Measurements from ENCODE around the gene GRK4.
"Not testable (repeated sequence)": the region's sequence is repeated elsewhere in the genome, so short reads cannot be mapped to it uniquely, and the experiment has no call there.

GRK4 gene

DNA sequence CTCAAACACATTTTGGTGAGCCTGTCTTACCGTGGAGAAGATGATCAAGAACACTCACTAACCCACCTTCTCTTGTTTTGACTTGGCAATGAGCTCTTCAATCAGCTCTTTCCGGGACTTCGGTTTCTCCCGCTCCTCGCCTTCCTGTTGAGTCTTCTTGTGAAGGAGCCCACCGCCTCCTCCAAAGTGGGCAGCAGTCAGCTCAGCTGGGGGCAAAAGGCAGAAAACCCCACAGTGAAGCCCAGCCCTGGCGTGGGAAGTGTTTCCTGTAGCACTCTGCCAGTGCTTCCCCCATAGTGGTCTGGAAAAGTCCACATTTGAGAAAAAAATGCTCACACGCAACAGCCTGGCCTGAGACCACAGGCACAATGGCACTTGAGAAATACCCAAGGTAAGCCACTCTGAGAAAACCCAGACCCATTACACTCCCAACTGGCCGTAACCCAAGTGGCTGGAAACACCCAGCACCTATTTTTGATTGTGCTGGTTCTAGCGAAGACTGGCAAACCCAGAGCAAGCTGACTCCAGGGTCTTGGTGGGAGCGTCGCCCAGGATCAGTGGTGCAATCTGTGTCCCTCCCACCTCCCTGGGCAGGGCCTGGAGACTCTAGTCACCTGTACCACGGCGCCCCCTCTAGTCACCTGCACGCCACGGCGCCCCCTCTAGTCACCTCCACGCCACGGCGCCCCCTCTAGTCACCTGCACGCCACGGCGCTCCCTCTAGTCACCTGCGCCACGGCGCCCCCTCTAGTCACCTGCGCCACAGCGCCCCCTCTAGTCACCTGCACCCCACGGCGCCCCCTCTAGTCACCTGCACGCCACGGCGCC, 8.8 kb upstream of the GRK4 start:
- peaks cover 75% of the 10 kb centered on the region for H3K4me1 Mint-ChIP-seq (ENCODE audit: low read depth)
- H3K36me3 Mint-ChIP-seq (ENCODE audit: low read depth), result peaks cover 95% of the 10 kb centered on the region
- peak overlapping the region; percentile 75 for H3K4me3 Mint-ChIP-seq
- no peaks in the 10 kb centered on the region for H3K27me3 Mint-ChIP-seq
- peak; percentile 81 for DNase-seq
- peak overlapping the region; percentile 96 for H3K27ac Mint-ChIP-seq
- no peaks in the 10 kb centered on the region for H3K9me3 Mint-ChIP-seq

GRCh38 chr4:2955186-2956044, 8.0 kb upstream of the GRK4 start:
- DNase-seq, result peak; percentile 25
- peak overlapping the region; percentile 83 for H3K27ac Mint-ChIP-seq
- peaks cover 95% of the 10 kb centered on the region for H3K36me3 Mint-ChIP-seq (ENCODE audit: low read depth)
- H3K4me1 Mint-ChIP-seq (ENCODE audit: low read depth), result peaks cover 83% of the 10 kb centered on the region
- H3K4me3 Mint-ChIP-seq, H3K27me3 Mint-ChIP-seq, H3K9me3 Mint-ChIP-seq: not testable (repeated sequence)

- Mint-ChIP-seq H3K4me1 (ENCODE audit: low read depth) (peaks cover 72% of the 10 kb centered on the region), H3K36me3 (ENCODE audit: low read depth) (peaks cover 85% of the 10 kb centered on the region), H3K27me3 (no peaks in the 10 kb centered on the region), H3K4me3 (no peak overlapping the region), H3K27ac (peak overlapping the region; percentile 47), H3K9me3 (no peaks in the 10 kb centered on the region)
- DNase-seq, result no peak
These were observed 4.9 kb upstream of the GRK4 start for GRCh38 chr4:2958446-2958845.

DNA sequence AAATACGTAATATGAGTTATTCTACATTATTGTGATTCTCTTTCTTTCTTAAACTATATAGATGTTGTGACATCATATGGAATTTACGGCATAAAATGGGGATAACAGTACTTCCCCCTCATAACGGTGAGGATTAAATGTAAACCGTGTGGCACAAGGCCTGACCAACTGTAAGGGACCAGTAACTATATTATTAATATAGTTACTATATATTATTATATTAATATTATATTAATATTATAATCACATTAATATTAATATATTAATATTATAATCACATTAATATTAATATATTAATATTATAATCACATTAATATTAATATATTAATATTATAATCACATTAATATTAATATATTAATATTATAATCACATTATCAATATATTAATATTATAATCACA, 2.9 kb upstream of the GRK4 start:
- not testable (repeated sequence) for H3K9me3 Mint-ChIP-seq, DNase-seq, H3K27me3 Mint-ChIP-seq
- peak overlapping the region; percentile 68 for H3K27ac Mint-ChIP-seq
- H3K36me3 Mint-ChIP-seq (ENCODE audit: low read depth), result peaks cover 68% of the 10 kb centered on the region
- H3K4me1 Mint-ChIP-seq (ENCODE audit: low read depth), result peaks cover 66% of the 10 kb centered on the region
- H3K4me3 Mint-ChIP-seq, result peak overlapping the region; percentile 40

GRCh38 chr4:2961421-2961810, 2.0 kb upstream of the GRK4 start:
- Mint-ChIP-seq H3K4me3 (peak overlapping the region; percentile 81), H3K27me3 (no peaks in the 10 kb centered on the region), H3K4me1 (ENCODE audit: low read depth) (peaks cover 57% of the 10 kb centered on the region), H3K27ac (peak overlapping the region; percentile 85), H3K9me3 (no peaks in the 10 kb centered on the region), H3K36me3 (ENCODE audit: low read depth) (peaks cover 58% of the 10 kb centered on the region)
- peak; percentile 52 for DNase-seq

- Mint-ChIP-seq H3K4me1 (ENCODE audit: low read depth) (peaks cover 52% of the 10 kb centered on the region), H3K27ac (peak overlapping the region; percentile 85), H3K36me3 (ENCODE audit: low read depth) (peaks cover 53% of the 10 kb centered on the region), H3K27me3 (no peaks in the 10 kb centered on the region), H3K4me3 (peak overlapping the region; percentile 81), H3K9me3 (no peaks in the 10 kb centered on the region)
- peak; percentile 73 for DNase-seq
These were observed 1.4 kb upstream of the GRK4 start for GRCh38 chr4:2961811-2962441.

DNA sequence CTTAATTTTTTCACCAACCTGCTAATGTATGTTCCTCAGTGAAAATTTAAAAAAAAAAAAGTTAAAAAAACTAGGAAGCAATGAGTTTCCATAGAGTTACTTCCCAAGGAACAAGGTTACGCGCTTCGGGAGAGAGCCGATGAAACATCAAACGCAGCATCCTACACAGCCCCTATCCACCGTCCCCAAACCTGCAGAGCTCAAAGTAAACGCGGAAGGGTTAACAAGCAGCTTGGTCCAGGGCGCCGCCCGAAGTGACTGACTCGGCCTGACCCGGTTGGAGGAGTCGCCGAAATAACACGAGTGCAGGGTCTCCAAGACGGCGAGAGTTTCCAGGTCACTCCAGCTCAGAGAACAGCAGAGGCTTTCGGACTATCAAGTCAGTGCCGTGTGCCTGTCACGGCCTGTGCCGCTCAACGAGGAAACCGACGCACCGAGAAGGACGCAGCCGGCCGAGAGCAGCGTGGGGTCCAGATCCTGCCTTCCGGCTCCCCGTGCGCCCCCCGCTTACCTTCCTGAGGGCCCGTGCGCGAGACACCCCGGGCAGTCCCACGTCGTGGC, 677 bp upstream of the GRK4 start:
- Mint-ChIP-seq H3K4me3 (peak overlapping the region; percentile 81), H3K9me3 (no peaks in the 10 kb centered on the region), H3K4me1 (ENCODE audit: low read depth) (peaks cover 44% of the 10 kb centered on the region), H3K27ac (peak overlapping the region; percentile 85), H3K36me3 (ENCODE audit: low read depth) (peaks cover 46% of the 10 kb centered on the region), H3K27me3 (no peaks in the 10 kb centered on the region)
- DNase-seq, result no peak

DNA sequence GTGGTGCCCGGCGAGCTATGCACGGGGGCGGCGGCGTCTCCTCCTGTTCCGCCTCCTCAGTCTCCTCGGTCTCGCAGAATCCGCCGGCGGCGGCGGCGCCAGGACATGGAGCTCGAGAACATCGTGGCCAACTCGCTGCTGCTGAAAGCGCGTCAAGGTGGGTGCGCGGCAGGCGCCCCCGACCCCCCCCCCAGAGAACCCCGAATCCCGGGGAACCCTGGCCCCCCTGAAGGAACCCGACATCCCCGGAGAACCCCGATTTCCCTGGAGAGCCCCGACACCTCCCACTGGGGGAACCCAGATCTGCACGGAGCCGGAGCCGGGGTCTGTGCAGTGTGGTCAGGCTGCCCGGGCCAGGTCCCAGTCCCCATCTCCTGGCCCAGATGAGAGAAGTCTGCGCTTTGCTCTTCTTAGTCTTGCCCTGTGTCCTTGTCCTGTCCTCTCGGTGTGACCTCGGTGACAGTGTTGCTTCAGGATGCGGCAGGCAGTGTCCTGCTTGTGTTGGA, 648 bp downstream of the GRK4 start:
- Mint-ChIP-seq H3K27ac (peak overlapping the region; percentile 83), H3K4me3 (peak overlapping the region; percentile 81), H3K4me1 (ENCODE audit: low read depth) (peaks cover 31% of the 10 kb centered on the region), H3K36me3 (ENCODE audit: low read depth) (peaks cover 32% of the 10 kb centered on the region), H3K9me3 (no peaks in the 10 kb centered on the region), H3K27me3 (no peaks in the 10 kb centered on the region)
- no peak for DNase-seq

- DNase-seq, result no peak
- Mint-ChIP-seq H3K36me3 (ENCODE audit: low read depth) (peaks cover 26% of the 10 kb centered on the region), H3K27ac (peak overlapping the region; percentile 83), H3K9me3 (no peaks in the 10 kb centered on the region), H3K4me1 (ENCODE audit: low read depth) (peaks cover 24% of the 10 kb centered on the region), H3K27me3 (no peaks in the 10 kb centered on the region), H3K4me3 (peak overlapping the region; percentile 81)
These were observed 1.4 kb downstream of the GRK4 start for GRCh38 chr4:2964706-2965258.

GRCh38 chr4:2965262-2965661, 1.9 kb downstream of the GRK4 start:
- H3K27me3 Mint-ChIP-seq, result no peaks in the 10 kb centered on the region
- peaks cover 21% of the 10 kb centered on the region for H3K36me3 Mint-ChIP-seq (ENCODE audit: low read depth)
- peaks cover 20% of the 10 kb centered on the region for H3K4me1 Mint-ChIP-seq (ENCODE audit: low read depth)
- H3K4me3 Mint-ChIP-seq, result peak overlapping the region; percentile 81
- no peaks in the 10 kb centered on the region for H3K9me3 Mint-ChIP-seq
- H3K27ac Mint-ChIP-seq, result no peak overlapping the region
- no peak for DNase-seq

DNA sequence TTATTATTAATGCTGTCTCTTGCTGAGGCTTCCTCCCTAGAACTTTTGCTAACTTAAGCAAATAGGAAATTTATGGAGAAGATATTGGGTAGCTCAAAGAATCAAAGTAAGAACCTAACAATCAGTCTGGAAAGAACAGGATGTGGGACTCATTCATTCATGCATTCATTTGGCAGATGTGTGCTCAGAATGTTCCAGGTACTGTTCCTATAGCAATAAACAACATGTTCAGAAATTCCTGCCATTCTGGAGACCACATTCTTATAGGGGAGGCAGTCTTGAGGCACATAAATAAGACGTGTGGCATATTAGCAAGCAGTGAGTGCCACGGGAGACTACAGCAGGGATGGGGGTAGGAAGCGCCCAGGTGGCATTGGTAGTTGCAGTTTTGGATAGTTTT, 5.0 kb downstream of the GRK4 start:
- Mint-ChIP-seq H3K4me1 (ENCODE audit: low read depth) (peaks cover 10% of the 10 kb centered on the region), H3K4me3 (no peak overlapping the region), H3K27ac (no peak overlapping the region)

DNA sequence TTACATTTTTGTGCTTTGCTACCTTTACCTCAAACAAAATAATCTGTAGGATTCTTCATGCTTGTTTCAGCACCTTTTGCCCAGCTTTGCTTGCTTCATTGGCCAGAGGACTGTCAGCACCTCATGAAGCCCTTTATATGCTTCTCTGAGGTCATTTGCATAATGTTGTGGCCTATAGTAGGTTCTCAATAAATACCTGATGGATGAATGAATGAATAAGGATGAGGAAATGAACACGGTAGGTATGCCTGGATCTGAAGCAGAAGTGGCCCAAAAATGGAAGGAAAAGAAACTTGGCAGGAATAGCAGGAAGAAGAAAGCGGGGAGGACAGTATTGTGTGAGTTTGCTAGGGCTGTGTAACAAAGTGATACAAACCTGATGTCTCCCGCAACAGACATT, 7.9 kb downstream of the GRK4 start:
- H3K27me3 Mint-ChIP-seq, result no peaks in the 10 kb centered on the region
- no peaks in the 10 kb centered on the region for H3K9me3 Mint-ChIP-seq
- no peak for DNase-seq
- no peaks in the 10 kb centered on the region for H3K4me1 Mint-ChIP-seq (ENCODE audit: low read depth)
- H3K27ac Mint-ChIP-seq, result no peak overlapping the region
- no peaks in the 10 kb centered on the region for H3K36me3 Mint-ChIP-seq (ENCODE audit: low read depth)
- no peak overlapping the region for H3K4me3 Mint-ChIP-seq

More for the DNA sequence above, 5.0 kb downstream of the GRK4 start:
- Mint-ChIP-seq H3K9me3 (no peaks in the 10 kb centered on the region), H3K27me3 (no peaks in the 10 kb centered on the region), H3K36me3 (ENCODE audit: low read depth) (no peaks in the 10 kb centered on the region)
- no peak for DNase-seq

- Mint-ChIP-seq H3K4me3 (no peak overlapping the region), H3K27me3 (no peaks in the 10 kb centered on the region), H3K36me3 (ENCODE audit: low read depth) (no peaks in the 10 kb centered on the region), H3K4me1 (ENCODE audit: low read depth) (peaks cover 4% of the 10 kb centered on the region), H3K27ac (no peak overlapping the region), H3K9me3 (peaks cover 4% of the 10 kb centered on the region)
- no peak for DNase-seq
These were observed 14.1 kb downstream of the GRK4 start for GRCh38 chr4:2977211-2978088.
